Lung (tissue), 12 donors: ENCODE results near the gene PTAFR. TPM values are rescaled to one million over a fixed set of nuclear protein-coding genes. Genes with fewer than 3 reads are reported as not detected.

Experiments used
- ATAC-seq: fragments of 200-7000 bp; cut with Tn5 transposase; one replicate; pipeline ENCODE4 v1.9.1; 2020; ENCODE audit warnings: moderate number of reproducible peaks; ENCODE audit not compliant: insufficient read depth, low FRiP score
- DNase-seq, 3 donors: peaks; one replicate each; pipeline ENCODE4 v3.0.0-alpha.2; 2013 to 2017
- H3K27ac ChIP-seq, 2 donors: one replicate each; pipeline ENCODE4 v1.5.1; 2013; ENCODE audit warnings: mild to moderate bottlenecking in 2 of 2, moderate library complexity in 2 of 2, control low read depth in 1 of 2, inconsistent platforms in 1 of 2, low read depth in 1 of 2, low read length in 1 of 2
- H3K27me3 ChIP-seq, 3 donors: one replicate each; pipeline ENCODE4 v1.5.1; 2013; ENCODE audit warnings: low read length in 2 of 3; ENCODE audit not compliant: control insufficient read depth in 3 of 3, insufficient read depth in 3 of 3
- H3K36me3 ChIP-seq, 4 donors: one replicate each; pipeline ENCODE4 v1.5.1; 2013; ENCODE audit warnings: low read length in 4 of 4, mild to moderate bottlenecking in 1 of 4, moderate library complexity in 1 of 4; ENCODE audit not compliant: control insufficient read depth in 4 of 4, insufficient read depth in 4 of 4
- H3K4me1 ChIP-seq, 5 donors: one replicate each; pipeline ENCODE4 v1.5.1; 2013; ENCODE audit warnings: low read length in 5 of 5, mild to moderate bottlenecking in 2 of 5, moderate library complexity in 1 of 5; ENCODE audit not compliant: control insufficient read depth in 5 of 5, insufficient read depth in 5 of 5
- H3K4me3 ChIP-seq: one replicate; pipeline ENCODE4 v1.5.1; 2013; ENCODE audit warnings: mild to moderate bottlenecking, control low read depth, moderate library complexity
- H3K9ac ChIP-seq, 2 donors: one replicate each; pipeline ENCODE4 v1.5.1; 2013; ENCODE audit warnings: low read length in 2 of 2, control low read depth in 1 of 2; ENCODE audit not compliant: insufficient read depth in 1 of 2
- H3K9me3 ChIP-seq, 4 donors: one replicate each; pipeline ENCODE4 v1.5.1; 2013; ENCODE audit warnings: low read length in 3 of 4, mild to moderate bottlenecking in 1 of 4, moderate library complexity in 1 of 4; ENCODE audit not compliant: control insufficient read depth in 4 of 4, insufficient read depth in 3 of 4
- CTCF ChIP-seq: IDR thresholded peaks from 2 replicates; pipeline ENCODE4 v1.5.1; 2012; ENCODE audit warnings: mild to moderate bottlenecking; ENCODE audit errors: control extremely low read depth, extremely low read depth
- WGBS, 2 donors: extraction: QIAGEN DNeasy Blood & Tissue Kit; methylation state at CpG; one replicate each; pipeline ENCODE4 v1.1.7; 2013; 5-methylcytosine and 5-hydroxymethylcytosine counted together
- polyA plus RNA-seq, 2 donors: library from polyadenylated mRNA; stranded (reverse); fragments of 200-250 nt; gene quantifications; one replicate each; pipeline ENCODE4 v1.2.1, GENCODE V29; 2013
- total RNA-seq, 2 donors: library from RNA; depleted of rRNA in 1 of 2; stranded (reverse); fragments of >200 nt in 1 of 2; gene quantifications; one replicate each; pipeline ENCODE4 v1.2.1, GENCODE V29; 2014 to 2021
- donor health status: control.
- donor health status: control.
- donor health status: Bipolar disorder and iron deficiency.
- donor health status: healthy.
- donor health status: DM: yes; HTN: yes; CAD: no.

PTAFR gene
- total and polyA plus RNA-seq, 4 donors, result 7.7 to 93.6 (median 23.3) TPM

- WGBS, 2 donors, result 77 to 78% methylated on average over 16 of the region's 16 CpGs
- Histone ChIP-seq H3K9me3 (no peaks in the 10 kb centered on the region), H3K27ac (no peak overlapping the region), H3K27me3 (no peaks in the 10 kb centered on the region), H3K4me3 (no peak overlapping the region), H3K36me3 (peaks cover 0 to 3% (median 0%) of the 10 kb centered on the region in 4 donors), H3K9ac (no peak overlapping the region), H3K4me1 (peaks cover 0 to 3% (median 0%) of the 10 kb centered on the region in 5 donors)
- TF ChIP-seq CTCF, result no peak
- ATAC-seq (no peak), DNase-seq (no peak)
Measured at GRCh38 chr1:28147264-28148094, 29.0 kb downstream of the PTAFR start.

- DNase-seq, result no peak
- no peaks in the 10 kb centered on the region for H3K27me3 ChIP-seq
- TF ChIP-seq CTCF, result no peak
- peaks cover 0 to 3% (median 0%) of the 10 kb centered on the region in 5 donors for H3K4me1 ChIP-seq
- ATAC-seq, result no peak
- 94 to 97% methylated on average over 5 of the region's 5 CpGs for WGBS, 2 donors
- H3K9me3 ChIP-seq, result no peaks in the 10 kb centered on the region
- H3K36me3 ChIP-seq, result peaks cover 0 to 3% (median 0%) of the 10 kb centered on the region in 4 donors
- H3K27ac ChIP-seq, result no peak overlapping the region
- H3K9ac ChIP-seq, result no peak overlapping the region
- H3K4me3 ChIP-seq, result no peak overlapping the region
Measured at GRCh38 chr1:28145728-28146127, 30.8 kb downstream of the PTAFR start.

- Histone ChIP-seq H3K9ac (no peak overlapping the region), H3K27me3 (no peaks in the 10 kb centered on the region), H3K4me1 (peaks cover 0 to 3% (median 0%) of the 10 kb centered on the region in 5 donors), H3K36me3 (no peaks in the 10 kb centered on the region), H3K9me3 (no peaks in the 10 kb centered on the region), H3K27ac (peak overlapping the region in 1 of 2 donors; percentile 23), H3K4me3 (no peak overlapping the region)
- no peak for TF ChIP-seq CTCF
- 69 to 74% methylated on average over 5 of the region's 5 CpGs for whole genome bisulfite sequencing, 2 donors
- DNase-seq, result no peak
- no peak for ATAC-seq
Measured at GRCh38 chr1:28144203-28145135, 32.0 kb downstream of the PTAFR start.
